ENCODE measurements around the gene WIPI1. TPM values are rescaled to one million over a fixed set of nuclear protein-coding genes. Genes with fewer than 3 reads are reported as not detected.

The WIPI1 gene
- polyA plus RNA-seq, 1 donor (not counting 4 experiments of a cell fraction or from before 2014, with no cell fraction given), result 49.4 TPM

GRCh38 chr17:68491381-68492231 lies 34.3 kb upstream of the WIPI1 start:
- TF ChIP-seq CTCF (optimal IDR thresholded peaks at IDR 0.05 in 1 of 3, IDR thresholded peaks at IDR 0.05 in 1 of 3, conservative IDR thresholded peaks at IDR 0.05 in 1 of 3; ENCODE audit: extremely low read depth in 1 of 3, insufficient read depth in 2 of 3, low read length in 3 of 3), result no peak
- no peak for TF ChIP-seq EZH2 (IDR thresholded peaks at IDR 0.05; ENCODE audit: low read length)
- dilution Hi-C loops (cut with MboI; ENCODE audit: extremely low pct_ligation_motif_present, low sequenced_read_pairs), result no loop called here
- H3K4me3 ChIP-seq (ENCODE audit: control insufficient read depth in 2 of 3, extremely low read depth in 1 of 3, insufficient read depth in 2 of 3, low read depth in 1 of 3, low read length in 3 of 3), result no peak overlapping the region
- peaks cover 2% of the 10 kb centered on the region for H3K4me1 ChIP-seq (ENCODE audit: control insufficient read depth, extremely low read depth, insufficient read depth, low read length)
- no peaks in the 10 kb centered on the region for H4K20me1 ChIP-seq (ENCODE audit: control insufficient read depth, extremely low read depth, insufficient read depth, low read length)
- DNase-seq (ENCODE audit: low read depth, low spot score) (no peak), FAIRE-seq (peak; percentile 56)
- peaks cover 3% of the 10 kb centered on the region for H3K27me3 ChIP-seq (ENCODE audit: control insufficient read depth, extremely low read depth, insufficient read depth, low read length)
- no peak overlapping the region for H3K27ac ChIP-seq (ENCODE audit: control insufficient read depth, insufficient read depth, low read length)
- H3K9me1 ChIP-seq (ENCODE audit: control insufficient read depth, extremely low read depth, insufficient read depth, low read length), result no peaks in the 10 kb centered on the region
- H3K79me2 ChIP-seq (ENCODE audit: control insufficient read depth, insufficient read depth, low read length), result no peaks in the 10 kb centered on the region
- H3K9ac ChIP-seq (ENCODE audit: control insufficient read depth, extremely low read depth, insufficient read depth, low read length), result no peak overlapping the region
- H2AFZ ChIP-seq (ENCODE audit: control insufficient read depth, low read length), result no peak overlapping the region
- no peaks in the 10 kb centered on the region for H3K9me3 ChIP-seq (ENCODE audit: control insufficient read depth, low read depth, low read length)
- no peaks in the 10 kb centered on the region for H3K36me3 ChIP-seq (ENCODE audit: control insufficient read depth in 2 of 2, extremely low read depth in 1 of 2, insufficient read depth in 2 of 2, low read length in 2 of 2)
- H3K4me2 ChIP-seq (ENCODE audit: control insufficient read depth, extremely low read depth, insufficient read depth, low read depth, low read length), result peak overlapping the region; percentile 43

- no peaks in the 10 kb centered on the region for H3K36me3 ChIP-seq (ENCODE audit: control insufficient read depth in 2 of 2, extremely low read depth in 1 of 2, insufficient read depth in 2 of 2, low read length in 2 of 2)
- no peak overlapping the region for H3K27ac ChIP-seq (ENCODE audit: control insufficient read depth, insufficient read depth, low read length)
- H3K9ac ChIP-seq (ENCODE audit: control insufficient read depth, extremely low read depth, insufficient read depth, low read length), result no peak overlapping the region
- H3K4me2 ChIP-seq (ENCODE audit: control insufficient read depth, extremely low read depth, insufficient read depth, low read depth, low read length), result no peak overlapping the region
- H3K4me1 ChIP-seq (ENCODE audit: control insufficient read depth, extremely low read depth, insufficient read depth, low read length), result peaks cover 2% of the 10 kb centered on the region
- H3K4me3 ChIP-seq (ENCODE audit: control insufficient read depth in 2 of 3, extremely low read depth in 1 of 3, insufficient read depth in 2 of 3, low read depth in 1 of 3, low read length in 3 of 3), result no peak overlapping the region
- FAIRE-seq, result no peak
- H4K20me1 ChIP-seq (ENCODE audit: control insufficient read depth, extremely low read depth, insufficient read depth, low read length), result no peaks in the 10 kb centered on the region
- H3K9me3 ChIP-seq (ENCODE audit: control insufficient read depth, low read depth, low read length), result no peaks in the 10 kb centered on the region
- no peak overlapping the region for H2AFZ ChIP-seq (ENCODE audit: control insufficient read depth, low read length)
- DNase-seq (ENCODE audit: low read depth, low spot score), result no peak
- no peaks in the 10 kb centered on the region for H3K79me2 ChIP-seq (ENCODE audit: control insufficient read depth, insufficient read depth, low read length)
- TF ChIP-seq CTCF (optimal IDR thresholded peaks at IDR 0.05 in 1 of 3, IDR thresholded peaks at IDR 0.05 in 1 of 3, conservative IDR thresholded peaks at IDR 0.05 in 1 of 3; ENCODE audit: extremely low read depth in 1 of 3, insufficient read depth in 2 of 3, low read length in 3 of 3) (no peak), EZH2 (IDR thresholded peaks at IDR 0.05; ENCODE audit: low read length) (no peak)
- peaks cover 3% of the 10 kb centered on the region for H3K27me3 ChIP-seq (ENCODE audit: control insufficient read depth, extremely low read depth, insufficient read depth, low read length)
- H3K9me1 ChIP-seq (ENCODE audit: control insufficient read depth, extremely low read depth, insufficient read depth, low read length), result no peaks in the 10 kb centered on the region
- dilution Hi-C loops (cut with MboI; ENCODE audit: extremely low pct_ligation_motif_present, low sequenced_read_pairs), result no loop called here
These were observed 32.6 kb upstream of the WIPI1 start for GRCh38 chr17:68489919-68490318.

Measured in keratinocyte (primary cell).